ENCODE results near the gene RPS19BP1.
"Not testable (repeated sequence)": the region's sequence is repeated elsewhere in the genome, so short reads cannot be mapped to it uniquely, and the experiment has no call there.

Gene RPS19BP1

DNA sequence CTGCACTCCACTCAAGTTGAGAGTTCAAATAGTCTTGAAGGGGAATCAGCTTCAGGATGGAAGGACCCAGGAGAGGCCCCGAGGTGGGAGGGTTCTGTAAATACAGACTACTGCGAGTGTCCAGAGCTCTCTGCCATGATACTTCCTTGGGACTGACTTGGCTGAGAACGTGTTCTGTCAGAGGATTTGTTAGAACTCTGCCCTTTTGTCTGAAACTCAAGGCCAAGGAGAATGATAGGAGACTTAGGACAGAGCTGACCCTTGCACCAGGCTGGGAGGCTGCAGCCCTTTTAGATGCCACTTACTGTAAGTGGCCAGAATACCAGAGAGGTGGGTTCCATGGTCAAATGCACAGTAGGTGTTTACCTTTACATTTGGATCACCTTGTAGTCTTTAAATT is 15.1 kb downstream of the RPS19BP1 start:
- peaks cover 3% of the 10 kb centered on the region for H3K27me3 Mint-ChIP-seq
- peaks cover 56% of the 10 kb centered on the region for H3K4me1 Mint-ChIP-seq (ENCODE audit: low read depth)
- H3K9me3 Mint-ChIP-seq: no peaks in the 10 kb centered on the region
- H3K36me3 Mint-ChIP-seq (ENCODE audit: low read depth): peaks cover 72% of the 10 kb centered on the region
- H3K4me3 Mint-ChIP-seq: no peak overlapping the region
- no peak overlapping the region for H3K27ac Mint-ChIP-seq

DNA sequence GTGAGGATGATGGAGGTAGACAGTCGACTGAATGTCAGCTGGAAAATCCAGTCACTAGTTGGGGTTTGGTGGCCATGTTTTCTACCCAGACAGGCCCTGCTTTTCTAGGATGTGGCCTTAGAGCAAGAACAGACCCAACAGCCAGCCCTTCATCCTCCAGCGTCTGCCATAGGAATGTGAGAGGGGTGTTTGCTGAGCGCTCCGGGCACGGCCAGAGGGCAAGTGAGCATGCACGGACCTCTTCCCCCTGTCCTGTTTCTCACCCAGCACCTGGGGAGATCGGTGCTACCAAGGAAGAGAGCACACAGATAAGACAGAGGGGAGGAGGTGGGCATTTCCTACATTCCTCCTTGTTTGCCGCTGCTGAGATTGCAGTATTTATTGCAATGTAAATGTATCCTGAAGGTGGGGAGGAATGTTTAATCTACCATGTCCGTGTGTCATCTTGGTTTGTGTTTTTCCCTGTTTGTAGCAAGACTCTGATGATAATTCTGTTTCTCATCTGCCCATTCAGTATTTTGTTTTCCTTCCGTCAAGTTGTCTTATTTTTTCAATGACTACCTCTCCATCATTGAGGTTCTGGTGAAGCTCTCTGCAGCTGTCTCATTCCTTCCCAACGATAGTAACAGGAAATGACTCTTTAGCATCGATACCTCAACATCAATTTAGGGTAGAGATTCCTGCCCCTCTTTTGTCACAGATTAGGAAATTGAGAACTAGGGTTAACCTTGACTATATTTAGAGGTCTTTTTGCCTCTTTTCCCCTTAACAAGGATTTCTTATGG is 17.1 kb downstream of the RPS19BP1 start:
- H3K27ac Mint-ChIP-seq: peak overlapping the region; percentile 71
- peaks cover 45% of the 10 kb centered on the region for H3K4me1 Mint-ChIP-seq (ENCODE audit: low read depth)
- peaks cover 3% of the 10 kb centered on the region for H3K27me3 Mint-ChIP-seq
- no peaks in the 10 kb centered on the region for H3K9me3 Mint-ChIP-seq
- peak overlapping the region; percentile 8 for H3K4me3 Mint-ChIP-seq
- peaks cover 68% of the 10 kb centered on the region for H3K36me3 Mint-ChIP-seq (ENCODE audit: low read depth)

DNA sequence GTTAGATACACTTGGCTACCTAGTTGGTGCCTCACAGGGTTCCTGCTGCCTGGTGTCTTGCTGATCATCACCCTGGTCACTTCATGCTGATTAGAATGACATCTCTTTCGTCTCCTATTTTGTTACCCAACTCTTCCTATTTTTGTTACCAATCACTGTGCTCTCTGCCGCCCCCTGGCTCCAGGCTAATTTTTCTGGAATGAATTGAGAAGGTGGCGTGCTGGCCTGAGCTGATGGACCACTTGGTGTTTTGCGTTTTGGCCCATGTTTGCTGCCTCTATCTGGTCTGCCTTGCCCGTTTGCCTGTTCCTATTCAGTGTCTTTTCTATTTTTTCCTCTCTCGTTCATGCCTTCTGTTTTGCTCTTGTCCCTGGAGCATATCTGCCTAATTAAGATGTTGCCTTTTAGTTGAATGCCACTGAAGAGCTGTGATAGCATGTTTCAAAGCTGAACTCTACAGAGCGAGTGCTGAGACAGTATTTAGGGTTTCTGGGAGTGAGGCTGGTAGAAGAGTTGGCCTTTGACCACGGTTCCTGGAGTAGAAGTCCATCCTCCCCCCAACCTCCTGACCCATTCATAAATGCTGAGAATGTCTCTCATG is 18.1 kb downstream of the RPS19BP1 start:
- Mint-ChIP-seq H3K27me3 (no peaks in the 10 kb centered on the region), H3K9me3 (no peaks in the 10 kb centered on the region), H3K4me1 (ENCODE audit: low read depth) (peaks cover 45% of the 10 kb centered on the region), H3K36me3 (ENCODE audit: low read depth) (peaks cover 69% of the 10 kb centered on the region), H3K27ac (peak overlapping the region; percentile 38), H3K4me3 (no peak overlapping the region)

DNA sequence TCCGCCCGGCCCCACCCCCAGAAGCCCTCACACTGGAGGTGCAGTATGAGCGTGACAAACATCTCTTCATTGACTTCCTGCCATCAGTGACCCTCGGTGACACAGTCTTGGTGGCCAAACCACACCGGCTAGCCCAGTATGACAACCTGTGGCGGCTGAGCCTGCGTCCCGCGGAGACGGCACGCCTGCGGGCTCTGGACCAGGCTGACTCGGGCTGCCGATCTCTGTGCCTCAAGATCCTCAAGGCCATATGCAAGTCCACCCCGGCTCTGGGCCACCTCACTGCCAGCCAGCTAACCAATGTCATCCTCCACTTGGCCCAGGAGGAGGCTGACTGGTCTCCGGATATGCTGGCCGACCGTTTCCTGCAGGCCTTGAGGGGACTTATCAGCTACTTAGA is 18.8 kb downstream of the RPS19BP1 start:
- H3K9me3 Mint-ChIP-seq: no peaks in the 10 kb centered on the region
- H3K27me3 Mint-ChIP-seq: no peaks in the 10 kb centered on the region
- no peak overlapping the region for H3K27ac Mint-ChIP-seq
- H3K4me3 Mint-ChIP-seq: no peak overlapping the region
- peaks cover 43% of the 10 kb centered on the region for H3K4me1 Mint-ChIP-seq (ENCODE audit: low read depth)
- H3K36me3 Mint-ChIP-seq (ENCODE audit: low read depth): peaks cover 75% of the 10 kb centered on the region

DNA sequence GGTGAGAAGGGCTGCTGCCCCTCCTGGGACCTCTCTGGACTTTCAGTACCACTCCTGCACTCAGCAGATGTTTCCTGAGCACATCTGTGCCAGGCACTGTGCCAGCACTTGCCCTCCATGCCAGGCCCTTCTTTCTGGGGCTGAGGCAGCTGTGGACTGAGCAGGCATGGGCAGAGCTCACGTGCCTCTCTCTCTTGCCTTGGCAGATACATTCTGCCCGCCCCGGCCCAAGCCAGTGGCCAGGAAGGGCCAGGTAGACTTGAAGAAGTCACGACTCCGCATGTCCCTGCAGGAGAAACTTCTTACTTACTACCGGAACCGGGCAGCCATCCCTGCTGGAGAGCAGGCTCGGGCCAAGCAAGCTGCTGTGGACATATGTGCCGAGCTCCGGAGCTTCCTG is 20.5 kb downstream of the RPS19BP1 start:
- no peak overlapping the region for H3K4me3 Mint-ChIP-seq
- H3K36me3 Mint-ChIP-seq (ENCODE audit: low read depth): peaks cover 77% of the 10 kb centered on the region
- H3K27me3 Mint-ChIP-seq: no peaks in the 10 kb centered on the region
- H3K4me1 Mint-ChIP-seq (ENCODE audit: low read depth): peaks cover 39% of the 10 kb centered on the region
- no peaks in the 10 kb centered on the region for H3K9me3 Mint-ChIP-seq
- no peak overlapping the region for H3K27ac Mint-ChIP-seq

DNA sequence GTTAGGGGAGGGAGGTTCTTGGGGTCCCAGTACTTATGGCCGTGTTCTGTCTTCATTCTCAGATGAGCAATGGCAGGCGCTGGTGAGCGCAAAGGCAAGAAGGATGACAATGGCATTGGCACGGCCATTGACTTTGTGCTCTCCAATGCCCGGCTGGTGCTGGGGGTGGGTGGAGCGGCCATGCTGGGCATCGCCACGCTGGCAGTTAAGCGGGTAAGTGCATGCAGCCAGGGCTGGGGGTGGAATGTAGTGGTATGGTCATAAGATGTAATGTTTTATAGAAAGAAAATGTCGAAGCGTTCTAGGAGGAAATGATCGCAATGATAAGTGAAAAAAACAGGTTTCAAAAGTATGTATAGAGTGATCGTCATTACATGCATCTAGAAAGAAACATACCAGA is 21.3 kb downstream of the RPS19BP1 start:
- H3K4me3 Mint-ChIP-seq: no peak overlapping the region
- no peak overlapping the region for H3K27ac Mint-ChIP-seq

DNA sequence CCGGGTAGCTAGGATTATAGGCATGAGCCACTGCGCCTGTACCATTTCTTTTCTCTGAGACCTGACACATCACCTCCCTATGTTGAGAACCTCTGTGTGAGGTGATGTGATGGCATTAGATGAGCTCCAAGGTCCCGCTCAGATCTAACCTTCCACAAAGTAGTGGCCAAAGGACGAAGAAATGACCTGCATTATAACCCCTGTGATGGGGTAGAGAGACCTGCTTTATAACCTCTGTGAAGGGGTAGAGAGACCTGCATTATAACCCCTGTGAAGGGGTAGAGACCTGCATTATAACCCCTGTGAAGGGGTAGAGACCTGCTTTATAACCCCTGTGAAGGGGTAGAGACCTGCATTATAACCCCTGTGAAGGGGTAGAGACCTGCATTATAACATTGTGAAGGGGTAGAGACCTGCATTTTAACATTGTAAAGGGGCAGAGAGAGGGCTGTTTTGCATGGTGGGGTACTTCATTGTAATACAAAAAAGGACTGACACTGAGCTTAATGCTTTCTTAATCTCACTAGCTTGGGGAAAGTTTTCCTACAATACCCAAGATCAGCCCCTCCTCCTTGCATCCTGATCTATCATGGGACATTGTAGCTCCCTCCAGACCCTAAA is 21.9 kb downstream of the RPS19BP1 start:
- Mint-ChIP-seq H3K36me3 (ENCODE audit: low read depth) (peaks cover 80% of the 10 kb centered on the region), H3K27ac (no peak overlapping the region)

More for the DNA sequence above, 21.3 kb downstream of the RPS19BP1 start:
- Mint-ChIP-seq H3K36me3 (ENCODE audit: low read depth) (peaks cover 80% of the 10 kb centered on the region), H3K4me1 (ENCODE audit: low read depth) (peaks cover 43% of the 10 kb centered on the region), H3K9me3 (no peaks in the 10 kb centered on the region), H3K27me3 (no peaks in the 10 kb centered on the region)

DNA sequence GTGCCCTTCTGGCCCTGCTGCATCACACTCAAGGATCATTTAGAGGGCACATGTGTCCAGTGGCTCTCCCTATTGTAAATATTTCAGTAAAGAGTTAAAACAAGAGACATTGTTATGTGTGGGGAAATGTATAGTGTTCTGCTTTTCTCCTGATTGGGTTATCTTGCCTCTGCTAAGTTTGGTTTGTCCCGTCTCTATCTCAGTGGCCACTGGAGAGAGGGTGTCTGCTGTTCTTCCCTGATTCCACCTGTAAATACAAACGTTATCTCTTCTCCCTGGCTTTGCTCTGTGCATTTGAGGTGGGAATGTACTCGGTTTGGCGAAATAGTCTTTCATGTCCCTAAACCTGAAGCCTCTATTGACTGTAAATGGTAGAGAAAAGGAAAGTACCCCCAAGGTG is 24.2 kb downstream of the RPS19BP1 start:
- H3K4me3 Mint-ChIP-seq: no peak overlapping the region
- H3K27ac Mint-ChIP-seq: no peak overlapping the region
- H3K36me3 Mint-ChIP-seq (ENCODE audit: low read depth): peaks cover 76% of the 10 kb centered on the region
- H3K4me1 Mint-ChIP-seq (ENCODE audit: low read depth): peaks cover 46% of the 10 kb centered on the region
- no peaks in the 10 kb centered on the region for H3K9me3 Mint-ChIP-seq
- H3K27me3 Mint-ChIP-seq: no peaks in the 10 kb centered on the region

More for the DNA sequence above, 21.9 kb downstream of the RPS19BP1 start:
- H3K4me3 Mint-ChIP-seq: no peak overlapping the region
- H3K9me3 Mint-ChIP-seq: no peaks in the 10 kb centered on the region
- H3K4me1 Mint-ChIP-seq (ENCODE audit: low read depth): peaks cover 41% of the 10 kb centered on the region
- no peaks in the 10 kb centered on the region for H3K27me3 Mint-ChIP-seq

DNA sequence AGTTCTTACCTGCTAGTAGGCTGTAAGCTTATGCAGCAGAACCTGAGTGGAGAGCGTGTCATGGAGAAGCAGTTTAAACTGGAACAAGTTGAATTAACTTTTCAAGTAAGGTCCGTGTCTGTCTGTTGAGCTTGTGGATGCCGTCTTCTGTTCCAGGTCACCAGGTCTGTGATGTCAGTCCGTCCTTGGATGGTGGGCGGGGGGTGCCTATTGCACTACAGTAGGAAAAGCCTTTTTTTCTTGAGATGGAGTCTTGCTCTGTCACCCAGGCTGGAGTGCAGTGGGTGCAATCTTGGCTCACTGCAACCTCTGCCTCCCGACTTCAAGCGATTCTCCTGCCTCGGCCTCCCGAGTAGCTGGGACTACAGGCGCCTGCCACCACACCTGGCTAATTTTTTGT is 25.5 kb downstream of the RPS19BP1 start:
- H3K4me3 Mint-ChIP-seq, H3K9me3 Mint-ChIP-seq, H3K27ac Mint-ChIP-seq, H3K27me3 Mint-ChIP-seq: not testable (repeated sequence)
- Mint-ChIP-seq H3K36me3 (ENCODE audit: low read depth) (peaks cover 78% of the 10 kb centered on the region), H3K4me1 (ENCODE audit: low read depth) (peaks cover 49% of the 10 kb centered on the region)

DNA sequence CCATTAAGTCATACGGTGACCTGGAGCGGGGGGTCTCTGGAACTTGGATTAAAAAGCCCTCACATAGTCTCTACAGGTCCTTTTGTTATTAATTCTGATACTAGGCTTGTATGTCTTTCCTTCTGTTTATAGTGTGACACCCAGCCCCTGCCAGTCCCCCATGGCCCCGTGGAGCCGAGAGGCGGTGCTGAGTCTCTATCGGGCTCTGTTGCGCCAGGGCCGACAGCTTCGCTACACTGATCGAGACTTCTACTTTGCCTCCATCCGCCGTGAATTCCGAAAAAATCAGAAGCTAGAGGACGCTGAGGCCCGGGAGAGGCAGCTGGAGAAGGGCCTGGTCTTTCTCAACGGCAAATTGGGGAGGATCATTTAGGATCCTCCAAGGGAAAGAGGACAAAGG is 28.5 kb downstream of the RPS19BP1 start:
- Mint-ChIP-seq H3K36me3 (ENCODE audit: low read depth) (peaks cover 52% of the 10 kb centered on the region), H3K27ac (peak overlapping the region; percentile 89), H3K4me3 (peak overlapping the region; percentile 91), H3K27me3 (no peaks in the 10 kb centered on the region), H3K9me3 (no peaks in the 10 kb centered on the region), H3K4me1 (ENCODE audit: low read depth) (peaks cover 46% of the 10 kb centered on the region)

DNA sequence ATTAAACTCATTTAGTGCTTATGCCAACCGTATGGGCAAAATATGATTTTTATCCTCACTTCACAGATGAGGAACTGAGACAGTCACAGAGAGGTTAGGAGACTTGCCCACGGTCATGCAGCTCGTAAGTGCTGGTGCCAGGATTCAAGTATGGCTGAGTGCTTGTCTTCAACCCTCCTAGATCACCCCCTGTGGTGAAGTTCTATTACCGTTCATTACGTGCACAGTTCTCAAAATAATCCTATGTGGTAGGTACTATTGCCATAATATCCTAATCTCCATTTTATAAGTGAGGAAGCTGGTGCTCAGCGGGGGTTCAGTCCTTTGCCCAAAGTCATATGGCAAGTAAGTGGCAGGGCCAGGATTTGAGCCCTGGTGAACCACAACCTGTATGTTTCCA is 28.9 kb downstream of the RPS19BP1 start:
- Mint-ChIP-seq H3K9me3 (no peaks in the 10 kb centered on the region), H3K4me1 (ENCODE audit: low read depth) (peaks cover 45% of the 10 kb centered on the region), H3K27me3 (no peaks in the 10 kb centered on the region), H3K4me3 (peak overlapping the region; percentile 91), H3K27ac (peak overlapping the region; percentile 89), H3K36me3 (ENCODE audit: low read depth) (peaks cover 49% of the 10 kb centered on the region)

DNA sequence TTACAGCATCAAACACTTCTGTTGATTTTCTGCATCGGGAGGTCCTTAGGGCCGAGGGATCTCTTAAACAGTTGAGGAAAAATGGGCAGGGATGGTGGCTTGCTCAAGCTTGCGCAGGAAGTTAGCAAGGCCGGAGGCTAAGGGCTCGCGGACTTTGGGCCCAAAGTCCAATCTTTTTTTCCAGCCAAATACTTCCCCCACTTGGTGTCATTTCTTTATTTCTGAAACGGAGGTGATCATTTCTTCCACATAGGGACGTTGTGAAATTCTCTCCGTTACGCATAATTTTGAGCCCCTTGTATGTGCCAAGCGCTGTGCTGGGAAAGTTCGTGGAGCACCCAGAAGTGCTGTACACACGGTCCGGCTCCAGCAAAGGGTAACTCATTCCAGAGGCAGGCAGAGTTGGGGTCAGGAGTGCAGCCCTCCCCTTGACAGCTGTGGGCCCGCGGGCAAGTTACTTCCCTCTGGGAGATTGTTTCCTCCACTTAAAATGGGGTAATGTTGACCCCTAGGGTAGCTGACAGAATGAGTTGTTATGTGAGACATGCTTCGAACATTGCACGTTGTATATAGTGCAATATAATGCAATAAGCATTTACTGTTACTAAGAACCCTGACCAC is 29.6 kb downstream of the RPS19BP1 start:
- no peaks in the 10 kb centered on the region for H3K27me3 Mint-ChIP-seq
- H3K36me3 Mint-ChIP-seq (ENCODE audit: low read depth): peaks cover 43% of the 10 kb centered on the region
- H3K4me1 Mint-ChIP-seq (ENCODE audit: low read depth): peaks cover 39% of the 10 kb centered on the region
- H3K27ac Mint-ChIP-seq: peak overlapping the region; percentile 89
- H3K4me3 Mint-ChIP-seq: peak overlapping the region; percentile 91
- no peaks in the 10 kb centered on the region for H3K9me3 Mint-ChIP-seq

DNA sequence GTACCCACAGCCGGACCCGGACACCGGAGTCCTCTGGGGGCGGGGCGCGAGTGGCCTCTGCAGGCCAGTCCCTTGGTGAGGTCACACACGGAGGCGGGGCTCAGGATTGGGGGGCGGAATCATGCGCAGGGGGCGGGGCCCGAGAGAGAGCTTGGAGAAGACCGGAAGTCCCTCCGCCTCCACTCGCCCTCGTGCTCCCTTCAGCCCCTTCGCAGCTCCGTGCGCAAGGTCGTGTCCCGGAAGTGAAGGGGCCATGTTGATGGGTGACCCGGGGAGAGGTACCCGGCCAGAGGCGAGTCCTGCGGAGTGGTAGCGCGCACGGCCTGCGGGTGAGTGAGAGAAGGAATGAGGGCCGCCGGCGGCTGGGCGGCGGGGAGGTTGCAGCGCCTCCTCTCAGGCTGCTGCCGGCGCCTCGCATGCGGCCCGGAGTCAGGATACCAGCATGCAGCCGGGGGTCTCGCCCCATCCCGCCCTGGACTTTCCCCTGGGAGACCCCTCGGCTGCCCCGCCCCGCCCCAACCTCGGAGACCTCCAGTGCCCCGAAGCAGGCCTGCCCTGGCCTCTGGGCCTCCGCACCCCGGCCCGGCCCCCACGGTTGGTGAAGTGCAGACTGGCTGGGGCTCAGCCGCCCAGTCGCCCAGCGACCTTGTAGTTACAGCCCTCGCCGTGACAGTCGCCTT is 30.3 kb downstream of the RPS19BP1 start, which contains the start of gene MIEF1:
Gene MIEF1 (plus strand): TSS at position 182 of the 680 bp plus-strand sequence. CDS start 9,005 bp downstream, outside the sequence.
- Mint-ChIP-seq H3K4me1 (ENCODE audit: low read depth) (peaks cover 42% of the 10 kb centered on the region), H3K4me3 (peak within 1 kb of the TSS; percentile 91), H3K36me3 (ENCODE audit: low read depth) (peaks cover 43% of the 10 kb centered on the region), H3K9me3 (no peaks in the 10 kb centered on the region), H3K27me3 (no peaks in the 10 kb centered on the region), H3K27ac (peak within 1 kb of the TSS; percentile 95)

DNA sequence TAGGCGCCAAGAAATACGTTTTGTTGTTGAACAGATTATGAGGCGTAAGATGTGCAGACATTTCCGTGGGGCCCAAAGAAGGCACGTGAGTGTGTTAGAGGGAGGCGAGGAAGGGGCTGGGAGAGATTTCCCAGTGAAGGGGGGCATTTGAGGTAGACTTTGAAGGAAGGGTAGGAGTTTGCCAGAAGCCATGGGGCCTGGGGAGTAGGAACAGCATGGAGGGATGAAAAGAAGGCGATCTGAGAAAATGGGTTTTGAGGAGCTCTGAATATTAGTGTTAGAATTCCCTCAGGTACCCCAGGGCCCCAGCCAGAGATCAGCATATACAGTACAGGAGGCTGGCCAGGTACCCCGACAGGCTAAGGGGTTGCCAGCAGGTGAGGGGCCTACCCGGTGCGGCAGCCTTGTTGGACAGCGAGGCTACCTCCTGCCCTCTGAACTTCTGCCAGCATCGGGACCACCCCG is 30.9 kb downstream of the RPS19BP1 start:
- peak overlapping the region; percentile 91 for H3K4me3 Mint-ChIP-seq
- peaks cover 38% of the 10 kb centered on the region for H3K4me1 Mint-ChIP-seq (ENCODE audit: low read depth)
- H3K27me3 Mint-ChIP-seq: no peaks in the 10 kb centered on the region
- peak overlapping the region; percentile 2 for H3K27ac Mint-ChIP-seq
- no peaks in the 10 kb centered on the region for H3K9me3 Mint-ChIP-seq
- peaks cover 38% of the 10 kb centered on the region for H3K36me3 Mint-ChIP-seq (ENCODE audit: low read depth)

All from stimulated activated naive CD8-positive, alpha-beta T cell treated with anti-CD3 and anti-CD28 coated beads, Interleukin-15, Interleukin-2, amounts not matched to agents 100 ng/mL and 50 ng/mL, for 24 hours (primary cell).